Measurements from ENCODE around the gene TCEAL2. TPM values are rescaled to one million over a fixed set of nuclear protein-coding genes. Genes with fewer than 3 reads are reported as not detected.

TCEAL2 gene
- total and polyA plus RNA-seq, 2 of the 4 experiments (the other 2 are of a cell fraction), result not detected

DNA sequence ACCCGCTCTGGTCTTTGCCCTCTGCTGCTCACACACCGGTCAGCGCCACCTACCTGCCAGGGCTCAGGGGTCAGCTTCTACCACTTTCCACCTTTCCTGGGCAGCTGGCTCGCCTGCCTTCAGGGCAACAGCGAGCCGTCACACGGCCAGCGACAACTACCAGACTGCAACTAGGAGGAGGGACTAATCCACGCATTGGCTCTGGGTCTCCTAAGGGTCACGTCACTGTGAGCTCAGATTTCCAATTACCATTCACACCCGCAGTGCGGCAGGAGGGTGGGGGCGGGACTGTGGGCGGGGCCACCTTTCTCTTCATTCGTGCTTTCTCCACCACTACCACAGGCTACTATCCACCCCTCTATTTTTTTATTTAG lies 30.3 kb downstream of the TCEAL2 start, which contains the start of gene BEX5:
Gene BEX5 (minus strand): TSS at position 172 of the 374 bp plus-strand sequence. CDS start 1,712 bp downstream, outside the sequence.
- Histone ChIP-seq H3K23ac (ENCODE audit: low read depth, low read length) (no peak within 1 kb of the TSS), H3K56ac (ENCODE audit: extremely low read depth, insufficient read depth, low read length) (no peak within 1 kb of the TSS), H2AK9ac (replicated peaks; ENCODE audit: low read depth, low read length, poor library complexity) (peak within 1 kb of the TSS; percentile 65), H2BK5ac (ENCODE audit: low read depth, low read length, poor library complexity, severe bottlenecking) (no peak within 1 kb of the TSS), H3K79me1 (ENCODE audit: low read depth in 1 of 2, low read length in 2 of 2) (no peaks in the 10 kb centered on the region), H3K4me2 (ENCODE audit: low read depth, low read length) (no peak within 1 kb of the TSS; the same call in 1 of the 2 replicates), H3K27me3 (ENCODE audit: control insufficient read depth, insufficient read depth, low read length) (peaks cover 2% of the 10 kb centered on the region; the same call in 1 of the 2 replicates), H3K9ac (ENCODE audit: low read depth, low read length) (no peak within 1 kb of the TSS), H2AFZ (replicated peaks; ENCODE audit: low read length, poor library complexity) (peak within 1 kb of the TSS; percentile 79), H4K8ac (ENCODE audit: low read depth in 2 of 2, low read length in 2 of 2) (no peak within 1 kb of the TSS), H3K9me3 (ENCODE audit: control insufficient read depth, insufficient read depth, low read length) (no peaks in the 10 kb centered on the region), H2BK120ac (ENCODE audit: low read depth, low read length) (no peak within 1 kb of the TSS), H3K14ac (replicated peaks; ENCODE audit: low read depth, low read length) (no peak within 1 kb of the TSS), H3K36me3 (ENCODE audit: control insufficient read depth, insufficient read depth, low read length) (no peaks in the 10 kb centered on the region), H3K27ac (ENCODE audit: insufficient read depth, low read length) (no peak within 1 kb of the TSS), H3K4me1 (ENCODE audit: control insufficient read depth, insufficient read depth, low read length) (no peaks in the 10 kb centered on the region), H3K18ac (ENCODE audit: low read depth, low read length) (no peak within 1 kb of the TSS), H4K20me1 (ENCODE audit: insufficient read depth, low read length) (no peaks in the 10 kb centered on the region), H3K9me1 (ENCODE audit: insufficient read depth, low read length) (no peaks in the 10 kb centered on the region), H4K5ac (ENCODE audit: low read depth, low read length) (no peak within 1 kb of the TSS), H3K4ac (ENCODE audit: low read depth, low read length) (no peak within 1 kb of the TSS), H4K91ac (ENCODE audit: insufficient read depth, low read depth, low read length) (no peak within 1 kb of the TSS), H2AK5ac (ENCODE audit: low read depth, low read length) (no peak within 1 kb of the TSS), H2BK20ac (ENCODE audit: low read depth, low read length) (no peak within 1 kb of the TSS), H3K4me3 (ENCODE audit: insufficient read depth, low read depth, low read length) (no peak within 1 kb of the TSS), H2BK15ac (ENCODE audit: low read depth, low read length) (no peak within 1 kb of the TSS)
- intact Hi-C loops (cut with micrococcal nuclease), result no loop called here
- DNase-seq, result no peak
- ChIA-PET POLR2A (ENCODE audit: unreplicated experiment) (no interaction called here), CTCF (no interaction called here)
- no TSS peak for BruUV-seq (replicated peaks)
- TF ChIP-seq MXI1 (IDR thresholded peaks at IDR 0.05; ENCODE audit: borderline replicate concordance, low read depth, low read length) (no peak), RFX5 (IDR thresholded peaks at IDR 0.05; ENCODE audit: low read depth, low read length) (no peak), POLR2A (IDR thresholded peaks at IDR 0.05; ENCODE audit: low read depth, low read length) (no peak), CHD1 (IDR thresholded peaks at IDR 0.05; ENCODE audit: low read depth, low read length) (no peak)
- TF ChIP-seq, protein P1, sequence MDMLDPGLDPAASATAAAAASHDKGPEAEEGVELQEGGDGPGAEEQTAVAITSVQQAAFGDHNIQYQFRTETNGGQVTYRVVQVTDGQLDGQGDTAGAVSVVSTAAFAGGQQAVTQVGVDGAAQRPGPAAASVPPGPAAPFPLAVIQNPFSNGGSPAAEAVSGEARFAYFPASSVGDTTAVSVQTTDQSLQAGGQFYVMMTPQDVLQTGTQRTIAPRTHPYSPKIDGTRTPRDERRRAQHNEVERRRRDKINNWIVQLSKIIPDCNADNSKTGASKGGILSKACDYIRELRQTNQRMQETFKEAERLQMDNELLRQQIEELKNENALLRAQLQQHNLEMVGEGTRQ (IDR thresholded peaks at IDR 0.05; ENCODE audit: low read depth, low read length), result no peak
- TF ChIP-seq, protein P2, sequence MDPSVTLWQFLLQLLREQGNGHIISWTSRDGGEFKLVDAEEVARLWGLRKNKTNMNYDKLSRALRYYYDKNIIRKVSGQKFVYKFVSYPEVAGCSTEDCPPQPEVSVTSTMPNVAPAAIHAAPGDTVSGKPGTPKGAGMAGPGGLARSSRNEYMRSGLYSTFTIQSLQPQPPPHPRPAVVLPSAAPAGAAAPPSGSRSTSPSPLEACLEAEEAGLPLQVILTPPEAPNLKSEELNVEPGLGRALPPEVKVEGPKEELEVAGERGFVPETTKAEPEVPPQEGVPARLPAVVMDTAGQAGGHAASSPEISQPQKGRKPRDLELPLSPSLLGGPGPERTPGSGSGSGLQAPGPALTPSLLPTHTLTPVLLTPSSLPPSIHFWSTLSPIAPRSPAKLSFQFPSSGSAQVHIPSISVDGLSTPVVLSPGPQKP (IDR thresholded peaks at IDR 0.05; ENCODE audit: borderline replicate concordance, low read depth, low read length), result no peak
- TF ChIP-seq, protein P3, sequence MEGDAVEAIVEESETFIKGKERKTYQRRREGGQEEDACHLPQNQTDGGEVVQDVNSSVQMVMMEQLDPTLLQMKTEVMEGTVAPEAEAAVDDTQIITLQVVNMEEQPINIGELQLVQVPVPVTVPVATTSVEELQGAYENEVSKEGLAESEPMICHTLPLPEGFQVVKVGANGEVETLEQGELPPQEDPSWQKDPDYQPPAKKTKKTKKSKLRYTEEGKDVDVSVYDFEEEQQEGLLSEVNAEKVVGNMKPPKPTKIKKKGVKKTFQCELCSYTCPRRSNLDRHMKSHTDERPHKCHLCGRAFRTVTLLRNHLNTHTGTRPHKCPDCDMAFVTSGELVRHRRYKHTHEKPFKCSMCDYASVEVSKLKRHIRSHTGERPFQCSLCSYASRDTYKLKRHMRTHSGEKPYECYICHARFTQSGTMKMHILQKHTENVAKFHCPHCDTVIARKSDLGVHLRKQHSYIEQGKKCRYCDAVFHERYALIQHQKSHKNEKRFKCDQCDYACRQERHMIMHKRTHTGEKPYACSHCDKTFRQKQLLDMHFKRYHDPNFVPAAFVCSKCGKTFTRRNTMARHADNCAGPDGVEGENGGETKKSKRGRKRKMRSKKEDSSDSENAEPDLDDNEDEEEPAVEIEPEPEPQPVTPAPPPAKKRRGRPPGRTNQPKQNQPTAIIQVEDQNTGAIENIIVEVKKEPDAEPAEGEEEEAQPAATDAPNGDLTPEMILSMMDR (conservative IDR thresholded peaks at IDR 0.05; ENCODE audit: low read depth, low read length), result no peak
- dilution Hi-C loops (cut with HindIII; ENCODE audit: low sequenced_read_pairs, unreplicated experiment), result no loop called here
- no peak for ATAC-seq (ENCODE audit: low read depth)
- in situ Hi-C loops (cut with MboI; ENCODE audit: low sequenced_read_pairs), result no loop called here
- WGBS, 2 experiments (ENCODE audit: extremely low coverage in 2 of 2, insufficient read length in 1 of 2), result 20% methylated on average over 2 of the region's 15 CpGs; no CpG with 5 or more reads in 1 of the 2 experiments
